ENCODE results near the gene NSMF. TPM values are rescaled to one million over a fixed set of nuclear protein-coding genes. Genes with fewer than 3 reads are reported as not detected.

The NSMF gene
- total and polyA plus RNA-seq, 2 donors (not counting 1 experiment from before 2014, with no cell fraction given): 28.7 to 59.4 TPM

DNA sequence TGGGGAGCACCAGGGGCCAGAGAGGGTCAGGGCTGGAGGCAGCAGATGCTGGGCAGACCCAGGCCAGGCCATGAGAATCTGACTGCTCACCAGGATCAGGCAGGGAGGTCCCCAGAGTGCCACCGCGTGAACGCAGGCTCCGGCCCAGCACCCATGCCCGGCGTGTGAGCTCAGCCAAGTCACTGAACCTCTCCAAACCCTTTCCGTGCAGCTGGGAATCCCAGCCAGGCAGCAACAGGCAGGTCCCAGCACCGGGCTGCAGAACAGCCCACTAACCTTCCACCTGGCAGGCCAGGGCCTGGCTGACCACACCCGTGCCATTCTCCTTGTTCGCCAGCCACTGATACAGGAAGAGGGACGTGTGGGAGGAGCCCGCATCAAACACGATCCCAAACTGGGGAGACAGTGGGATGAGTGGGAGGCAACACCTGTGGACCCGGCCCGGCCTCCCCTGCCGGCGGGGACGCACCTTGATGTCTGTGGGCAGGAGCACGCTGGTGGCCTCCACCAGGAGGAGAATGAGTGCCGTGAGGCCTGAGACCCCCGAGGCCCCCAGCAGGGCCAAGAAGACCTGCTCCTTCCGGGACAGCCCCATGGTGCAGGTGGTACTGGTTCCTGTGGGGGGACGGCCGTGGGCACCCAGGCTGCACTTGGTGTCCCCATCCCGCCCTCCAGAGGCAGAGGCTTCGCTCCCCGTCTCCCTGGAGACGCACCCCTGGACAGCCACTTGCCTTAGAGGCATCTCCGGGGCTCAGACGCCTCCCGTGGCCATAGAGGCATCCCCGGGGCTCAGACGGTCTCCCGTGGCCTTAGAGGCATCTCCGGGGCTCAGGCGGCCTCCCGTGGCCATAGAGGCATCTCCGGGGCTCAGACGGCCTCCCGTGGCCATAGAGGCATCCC, 21.2 kb downstream of the NSMF start:
- TF ChIP-seq, protein P1, sequence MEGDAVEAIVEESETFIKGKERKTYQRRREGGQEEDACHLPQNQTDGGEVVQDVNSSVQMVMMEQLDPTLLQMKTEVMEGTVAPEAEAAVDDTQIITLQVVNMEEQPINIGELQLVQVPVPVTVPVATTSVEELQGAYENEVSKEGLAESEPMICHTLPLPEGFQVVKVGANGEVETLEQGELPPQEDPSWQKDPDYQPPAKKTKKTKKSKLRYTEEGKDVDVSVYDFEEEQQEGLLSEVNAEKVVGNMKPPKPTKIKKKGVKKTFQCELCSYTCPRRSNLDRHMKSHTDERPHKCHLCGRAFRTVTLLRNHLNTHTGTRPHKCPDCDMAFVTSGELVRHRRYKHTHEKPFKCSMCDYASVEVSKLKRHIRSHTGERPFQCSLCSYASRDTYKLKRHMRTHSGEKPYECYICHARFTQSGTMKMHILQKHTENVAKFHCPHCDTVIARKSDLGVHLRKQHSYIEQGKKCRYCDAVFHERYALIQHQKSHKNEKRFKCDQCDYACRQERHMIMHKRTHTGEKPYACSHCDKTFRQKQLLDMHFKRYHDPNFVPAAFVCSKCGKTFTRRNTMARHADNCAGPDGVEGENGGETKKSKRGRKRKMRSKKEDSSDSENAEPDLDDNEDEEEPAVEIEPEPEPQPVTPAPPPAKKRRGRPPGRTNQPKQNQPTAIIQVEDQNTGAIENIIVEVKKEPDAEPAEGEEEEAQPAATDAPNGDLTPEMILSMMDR (IDR thresholded peaks at IDR 0.05): no peak
- no peak for TF ChIP-seq EZH2 (IDR thresholded peaks at IDR 0.05; ENCODE audit: borderline replicate concordance, insufficient read depth, low read depth, low read length, poor library complexity, severe bottlenecking)
- Histone ChIP-seq H3K9me3 (ENCODE audit: control extremely low read depth in 1 of 3, control insufficient read depth in 2 of 3, insufficient read depth in 1 of 3, low read length in 2 of 3) (peaks cover 0 to 3% (median 0%) of the 10 kb centered on the region in 3 donors), H2AFZ (ENCODE audit: insufficient read depth, low read depth, low read length, poor library complexity, severe bottlenecking) (no peak overlapping the region), H3K9ac (ENCODE audit: low read length) (no peak overlapping the region), H3K27me3 (replicated peaks in 1 of 4; ENCODE audit: control extremely low read depth in 1 of 4, control insufficient read depth in 3 of 4, insufficient read depth in 4 of 4, low read length in 3 of 4) (peaks cover 0 to 15% (median 6%) of the 10 kb centered on the region in 4 experiments), H4K20me1 (ENCODE audit: control insufficient read depth, insufficient read depth, low read length, poor library complexity, severe bottlenecking) (no peaks in the 10 kb centered on the region), H3K4me3 (ENCODE audit: control extremely low read depth in 1 of 5, extremely low read depth in 1 of 5, insufficient read depth in 1 of 5, low read depth in 2 of 5, low read length in 4 of 5) (no peak overlapping the region), H3K4me2 (replicated peaks; ENCODE audit: low read depth, low read length, poor library complexity, severe bottlenecking) (no peak overlapping the region), H3K36me3 (replicated peaks in 1 of 2; ENCODE audit: control extremely low read depth in 1 of 2, control insufficient read depth in 1 of 2, extremely low read depth in 1 of 2, insufficient read depth in 2 of 2, low read length in 1 of 2) (no peaks in the 10 kb centered on the region), H3K27ac (ENCODE audit: low read length in 2 of 2) (no peak overlapping the region), H3K4me1 (ENCODE audit: control insufficient read depth in 2 of 2, insufficient read depth in 2 of 2, low read length in 2 of 2) (peaks cover 0 to 8% of the 10 kb centered on the region in 2 donors), H3K79me2 (ENCODE audit: control insufficient read depth, insufficient read depth, low read length) (no peaks in the 10 kb centered on the region)
- no peak for ATAC-seq (ENCODE audit: low read depth)
- Mint-ChIP-seq H3K27ac (no peak overlapping the region), H3K27me3 (peaks cover 3% of the 10 kb centered on the region), H3K4me1 (peaks cover 3% of the 10 kb centered on the region), H3K9me3 (ENCODE audit: insufficient read depth) (no peaks in the 10 kb centered on the region), H3K4me3 (no peak overlapping the region)
- 93% methylated on average over 33 of the region's 40 CpGs for WGBS (ENCODE audit: insufficient coverage)
- POLR2A ChIA-PET: no interaction called here
- intact Hi-C loops (cut with micrococcal nuclease): no loop called here
- DNase-seq: no peak
- CTCF ChIA-PET: no interaction called here

Measured in B cell (primary cell).